K562 (cell line): ENCODE data around the gene CCDC50. TPM values are rescaled to one million over a fixed set of nuclear protein-coding genes. Genes with fewer than 3 reads are reported as not detected.

Experiments used
- ATAC-seq: fragments of 200-7000 bp; cut with Tn5 transposase; 3 replicates; pipeline ENCODE4 v1.9.1; 2020; ENCODE audit warnings: moderate library complexity
- BruUV-seq: library from RNA; stranded (reverse); fragments of 400-500 nt; replicated peaks from 2 replicates; lab custom pipeline; 2021; lab: Mats Ljungman, UMichigan
- CTCF ChIA-PET: fragments of 300-600 bp; formaldehyde crosslinking; extraction: SDS; loops from one replicate; lab custom pipeline; 2021; ENCODE audit warnings: low intra/inter-chr PET ratio; lab: Yijun Ruan, JAX
- POLR2A ChIA-PET: fragments of 300-600, 350-650 bp; sonication (Branson Sonifier 250); formaldehyde crosslinking; extraction: SDS; loops from one replicate; lab custom pipeline; 2021; ENCODE audit warnings: antibody characterized with exemption, inconsistent platforms; lab: Yijun Ruan, JAX
- DNase-seq, 4 experiments: peaks; one replicate each; pipeline versions ENCODE4 v3.0.0 to v3.0.0-alpha.2; 2011 to 2018; ENCODE audit warnings: low spot score in 3 of 4, mixed read lengths in 3 of 4; ENCODE audit errors: extremely low read depth in 1 of 4
- FAIRE-seq: peaks from 2 replicates; lab custom pipeline; 2011; peaks lifted over from hg19 to GRCh38; lab: Jason Lieb, UNC
- H2AFZ ChIP-seq: 2 replicates; pipeline ENCODE4 v1.6.0; 2011; ENCODE audit warnings: low read depth, low read length, control low read depth, inconsistent platforms
- H3K27ac ChIP-seq: fragments of 200-600 bp; 3 replicates; pipeline ENCODE4 v1.8.0; 2011; ENCODE audit warnings: low read depth, mild to moderate bottlenecking, control low read depth, inconsistent platforms, low read length, moderate library complexity, mixed read lengths; ENCODE audit errors: extremely low read depth
- H3K27me3 ChIP-seq, 2 experiments: fragments of 300-600 bp in 1 of 2; 2 replicates in 1 of 2; 3 replicates in 1 of 2; pipeline versions ENCODE4 v1.6.0 to v1.8.0; 2011; ENCODE audit warnings: inconsistent platforms in 2 of 2, low read length in 2 of 2, mild to moderate bottlenecking in 1 of 2, mixed read lengths in 1 of 2, moderate library complexity in 1 of 2; ENCODE audit not compliant: control insufficient read depth in 2 of 2, insufficient read depth in 2 of 2
- H3K36me3 ChIP-seq: fragments of 300-600 bp; 3 replicates; pipeline ENCODE4 v1.8.0; 2011; ENCODE audit warnings: mild to moderate bottlenecking, low read length, inconsistent platforms; ENCODE audit not compliant: control insufficient read depth, insufficient read depth
- H3K4me1 ChIP-seq, 2 experiments: fragments of 200-600 bp in 1 of 2; replicated peaks in 1 of 2; 2 replicates in 1 of 2; 3 replicates in 1 of 2; pipeline versions ENCODE4 v1.5.1 to v1.8.0; 2011; ENCODE audit warnings: inconsistent platforms in 2 of 2, low read length in 2 of 2, mild to moderate bottlenecking in 1 of 2, mixed read lengths in 1 of 2, moderate library complexity in 1 of 2; ENCODE audit not compliant: control insufficient read depth in 2 of 2, insufficient read depth in 2 of 2
- H3K4me2 ChIP-seq: 2 replicates; pipeline ENCODE4 v1.6.1; 2011; ENCODE audit warnings: low read length, control low read depth, inconsistent platforms, mixed read lengths; ENCODE audit not compliant: insufficient read depth
- H3K4me3 ChIP-seq: fragments of 200-600 bp; sonication (generic), shearing (Covaris generic); 2 replicates; pipeline ENCODE4 v1.5.1; 2016; ENCODE audit warnings: control low read depth, inconsistent platforms
- H3K79me2 ChIP-seq: fragments of 200-600 bp; 3 replicates; pipeline ENCODE4 v1.8.0; 2011; ENCODE audit warnings: low read length, inconsistent platforms; ENCODE audit not compliant: control insufficient read depth, insufficient read depth
- H3K9ac ChIP-seq, 2 experiments: 2 replicates each; pipeline versions ENCODE4 v1.6.0 to v1.6.1; 2011; ENCODE audit warnings: low read depth in 2 of 2, low read length in 2 of 2, control low read depth in 1 of 2, inconsistent platforms in 1 of 2, mild to moderate bottlenecking in 1 of 2, mixed read lengths in 1 of 2; ENCODE audit not compliant: insufficient read depth in 1 of 2
- H3K9me1 ChIP-seq: one replicate; pipeline ENCODE4 v1.6.0; 2011; ENCODE audit warnings: inconsistent platforms, mild to moderate bottlenecking, low read length, moderate library complexity; ENCODE audit not compliant: control insufficient read depth, insufficient read depth
- H3K9me3 ChIP-seq: replicated peaks from 2 replicates; pipeline ENCODE4 v1.5.1; 2011; ENCODE audit warnings: low read depth, low read length, inconsistent platforms; ENCODE audit not compliant: control insufficient read depth, insufficient read depth
- H4K20me1 ChIP-seq: replicated peaks from 2 replicates; pipeline ENCODE4 v1.6.1; 2011; ENCODE audit warnings: low read length, inconsistent platforms, mixed read lengths; ENCODE audit not compliant: control insufficient read depth, insufficient read depth
- DPF2 ChIP-seq: fragments of 450-650 bp; IDR thresholded peaks from 2 replicates; pipeline ENCODE4 v1.6.1; 2016
- ESRRB ChIP-seq: fragments of 250-450 bp; sonication (Bioruptor Pico); IDR thresholded peaks from 2 replicates; pipeline ENCODE4 v1.5.0; 2020; ENCODE audit warnings: mild to moderate bottlenecking, moderate library complexity, borderline replicate concordance
- FOXP1 ChIP-seq: sonication (generic); formaldehyde crosslinking; IDR thresholded peaks from 2 replicates; pipeline ENCODE4 v1.8.0; 2022; ENCODE audit warnings: mild to moderate bottlenecking, missing genetic modification reagents
- HMG20B ChIP-seq: fragments of 250-450 bp; sonication (Bioruptor Pico); IDR thresholded peaks from 2 replicates; pipeline ENCODE4 v1.5.0; 2021; ENCODE audit warnings: mild to moderate bottlenecking
- JUND ChIP-seq, 2 experiments: IDR thresholded peaks; 2 replicates in 1 of 2; 3 replicates in 1 of 2; pipeline ENCODE4 v1.6.1; 2011; ENCODE audit warnings: borderline replicate concordance in 2 of 2, low read depth in 2 of 2, low read length in 2 of 2, improper control_type of control experiment in 1 of 2, missing biosample characterization in 1 of 2, missing genetic modification characterization in 1 of 2, missing genetic modification reagents in 1 of 2
- KLF16 ChIP-seq: IDR thresholded peaks from 2 replicates; pipeline ENCODE4 v1.6.1; 2016; ENCODE audit warnings: antibody characterized with exemption
- NCOA2 ChIP-seq, 2 experiments: fragments of 450-650 bp; IDR thresholded peaks; 2 replicates each; pipeline ENCODE4 v1.6.1; 2018; ENCODE audit warnings: mild to moderate bottlenecking in 2 of 2, moderate library complexity in 1 of 2; ENCODE audit not compliant: partially characterized antibody in 2 of 2
- NFE2L1 ChIP-seq: fragments of 450-650 bp; IDR thresholded peaks from 2 replicates; pipeline ENCODE4 v1.6.1; 2016; ENCODE audit warnings: missing genetic modification characterization, low read depth, mild to moderate bottlenecking, missing compliant biosample characterization, moderate library complexity, borderline replicate concordance
- NRF1 ChIP-seq, 2 experiments: fragments of 450-650 bp; IDR thresholded peaks in 1 of 2; conservative IDR thresholded peaks in 1 of 2; 2 replicates each; pipeline ENCODE4 v1.6.1; 2014; ENCODE audit warnings: mild to moderate bottlenecking in 2 of 2
- RBM17 ChIP-seq: fragments of 200-400 bp; formaldehyde crosslinking; IDR thresholded peaks from 2 replicates; pipeline ENCODE4 v1.6.1; 2017; ENCODE audit warnings: low read depth, mild to moderate bottlenecking, low read length, borderline replicate concordance
- RHOXF2B ChIP-seq: fragments of 250-450 bp; sonication (Bioruptor Pico); conservative IDR thresholded peaks from 2 replicates; pipeline ENCODE4 v1.5.1; 2021
- TFAM ChIP-seq: fragments of 250-450 bp; sonication (Bioruptor Pico); conservative IDR thresholded peaks from 2 replicates; pipeline ENCODE4 v1.5.0; 2021; ENCODE audit warnings: mild to moderate bottlenecking, moderate library complexity
- ZKSCAN8 ChIP-seq: fragments of 200-800 bp; sonication (Bioruptor generic); IDR thresholded peaks from 2 replicates; pipeline ENCODE4 v1.6.1; 2016; ENCODE audit warnings: missing genetic modification characterization, missing compliant biosample characterization
- ZNF263 ChIP-seq: sonication (generic); formaldehyde crosslinking; IDR thresholded peaks from 2 replicates; pipeline ENCODE4 v1.8.0; 2022; ENCODE audit warnings: mild to moderate bottlenecking, missing genetic modification reagents, borderline replicate concordance
- ZNF384 ChIP-seq: IDR thresholded peaks from 2 replicates; pipeline ENCODE4 v1.6.1; 2012; ENCODE audit warnings: low read depth, low read length, improper control_type of control experiment
- WGBS: fragments of 100-300 bp; shearing (Covaris generic); methylation state at CpG from one replicate; pipeline ENCODE4 v1.1.6; 2016; ENCODE audit warnings: low coverage, mixed read lengths; ENCODE audit not compliant: insufficient coverage; ENCODE audit errors: missing lambda C conversion rate; 5-methylcytosine and 5-hydroxymethylcytosine counted together
- in situ Hi-C: fragments of 300-500 bp; cut with MboI; formaldehyde crosslinking; loops from 4 replicates; pipeline ENCODE4 v1.15.0; 2018; ENCODE audit warnings: inconsistent platforms, mixed read lengths
- intact Hi-C: fragments of 100-400 bp; cut with micrococcal nuclease; formaldehyde crosslinking; loops from 2 replicates; pipeline ENCODE4 v1.14.2; 2022
- polyA plus RNA-seq, 8 experiments: library from polyadenylated mRNA; depleted of rRNA in 4 of 8; stranded (reverse) in 5 of 8; unstranded in 3 of 8; fragments of >200 nt; fragmentation: Nextera tagmentation in 2 of 8; fragmentation: Illumina TruSeq in 1 of 8; extraction: Ambion mirVana in 2 of 8; extraction: Trizol in 1 of 8; gene quantifications; 2 replicates each; pipeline versions ENCODE4 v1.2.1 to v1.2.3, GENCODE V29; 2011 to 2014; ENCODE audit warnings: inconsistent platforms in 1 of 8, missing spikeins in 1 of 8
- total RNA-seq, 7 experiments: library from RNA; depleted of rRNA in 6 of 7; stranded (reverse); fragments of >200 nt in 6 of 7; fragmentation: Illumina TruSeq in 2 of 7; extraction: Trizol in 2 of 7; gene quantifications; 2 replicates each; pipeline versions ENCODE4 v1.2.1 to v1.2.3, GENCODE V29; 2011 to 2021; ENCODE audit warnings: low replicate concordance in 1 of 7
- TF ChIP-seq, protein P1 (sequence below), 2 experiments: fragments of 150-350 bp in 1 of 2; IDR thresholded peaks; 2 replicates each; pipeline ENCODE4 v1.6.1; 2012 to 2016; ENCODE audit warnings: low read depth in 2 of 2, low read length in 2 of 2, mild to moderate bottlenecking in 1 of 2, moderate library complexity in 1 of 2

Gene CCDC50
- total and polyA plus RNA-seq, 9 of the 15 experiments (the other 6 are each of a cell fraction or from before 2014, with no cell fraction given), result 8.4 to 63.4 (median 40.4) TPM

DNA sequence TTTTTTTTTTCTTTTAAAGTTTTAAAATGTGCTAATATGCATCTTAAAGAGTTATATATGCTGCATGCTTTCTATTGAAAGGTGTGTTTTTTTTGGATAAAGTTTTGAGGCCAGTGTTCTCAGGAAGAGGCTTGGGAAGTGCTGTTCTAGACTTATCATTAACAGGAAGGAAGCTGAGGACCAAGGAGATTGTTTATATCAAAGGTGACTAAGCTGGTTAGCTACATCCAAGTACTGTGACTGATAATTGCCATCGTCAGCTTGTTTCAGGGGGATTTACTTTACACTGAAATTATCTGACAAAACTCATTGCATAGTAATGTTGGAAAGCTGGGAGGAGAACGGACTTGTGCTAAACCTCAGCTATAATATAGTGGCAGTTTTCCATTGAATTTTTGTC lies 37.5 kb downstream of the CCDC50 start (continued):
- no peak for TF ChIP-seq ZKSCAN8
- TF ChIP-seq NCOA2 (IDR thresholded peaks at IDR 0.05; ENCODE audit: partially characterized antibody in 2 of 2), result no peak

DNA sequence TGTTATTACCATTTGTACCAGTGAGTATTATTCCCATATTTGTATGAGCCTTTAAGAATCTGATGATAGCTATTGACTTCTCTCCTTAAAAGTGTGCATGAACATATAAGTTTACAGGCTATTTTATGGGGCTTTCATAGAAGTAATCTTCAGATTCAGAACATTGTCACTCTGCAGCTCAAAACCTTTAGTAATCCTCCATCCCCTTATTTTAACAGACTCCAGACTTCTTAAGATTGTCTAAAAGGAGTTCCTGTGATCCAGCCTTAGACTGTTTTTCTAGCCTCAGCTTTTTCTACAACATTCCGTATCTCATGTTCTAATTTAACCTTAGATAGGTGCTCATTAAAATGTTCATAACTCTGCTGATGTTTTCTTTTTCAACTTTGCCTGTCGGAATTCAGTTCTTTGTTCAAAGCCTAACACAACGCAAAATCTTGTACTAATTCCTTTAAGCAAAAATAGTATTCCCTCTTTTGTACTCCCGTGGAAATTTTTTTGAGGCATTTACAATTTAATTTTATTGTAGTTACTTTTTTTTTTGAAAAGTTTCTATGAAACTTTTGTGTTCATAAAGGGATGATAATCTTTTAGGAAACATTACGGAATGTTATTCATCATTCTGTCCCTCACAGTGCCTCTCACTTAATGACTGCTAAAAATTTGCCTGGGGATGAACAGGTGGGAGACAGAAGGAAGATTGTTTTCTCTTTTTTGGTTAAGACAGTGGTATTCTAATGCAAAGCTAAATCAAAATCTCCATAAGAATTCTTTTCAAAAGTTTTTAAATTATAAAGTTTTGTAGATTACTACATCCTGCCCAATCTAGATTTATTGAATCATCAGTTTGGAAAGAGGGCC lies 39.8 kb downstream of the CCDC50 start:
- CTCF ChIA-PET, result no interaction called here
- Histone ChIP-seq H3K36me3 (peaks cover 37% of the 10 kb centered on the region; the same call in 2 of the 3 replicates), H3K79me2 (no peaks in the 10 kb centered on the region), H3K4me2 (no peak overlapping the region), H3K4me1 (peaks cover 0 to 4% of the 10 kb centered on the region in 2 experiments; a peak in 2 of 5 replicates), H3K27ac (no peak overlapping the region), H3K9me1 (no peaks in the 10 kb centered on the region), H3K27me3 (no peaks in the 10 kb centered on the region), H3K9ac (no peak overlapping the region), H4K20me1 (no peaks in the 10 kb centered on the region), H2AFZ (no peak overlapping the region), H3K4me3 (no peak overlapping the region), H3K9me3 (no peaks in the 10 kb centered on the region)
- intact Hi-C loops (loop anchor here (5.0 kb wide), 1 partner anchor 37 kb away; the partner anchor contains the start of gene UTS2B), in situ Hi-C loops (no loop called here)
- WGBS, result 65% methylated on average over 5 of the region's 5 CpGs
- FAIRE-seq (no peak), DNase-seq (no peak), ATAC-seq (no peak)
- POLR2A ChIA-PET, result no interaction called here
- no TSS peak for BruUV-seq
- TF ChIP-seq DPF2 (no peak), NRF1 (conservative IDR thresholded peaks at IDR 0.05 in 1 of 2, IDR thresholded peaks at IDR 0.05 in 1 of 2) (no peak), ZNF263 (CRISPR knock-in tag) (no peak), FOXP1 (CRISPR knock-in tag) (no peak), ESRRB (CRISPR knock-in tag) (no peak), KLF16 (no peak), RBM17 (no peak), NFE2L1 (tag) (no peak), JUND (IDR thresholded peaks at IDR 0.05; ENCODE audit: borderline replicate concordance, low read depth, low read length) (no peak), JUND (tag; IDR thresholded peaks at IDR 0.05; ENCODE audit: borderline replicate concordance, low read depth, low read length) (no peak), HMG20B (CRISPR knock-in tag) (no peak), TFAM (CRISPR knock-in tag) (no peak), RHOXF2B (CRISPR knock-in tag) (no peak), ZNF384 (no peak)
- TF ChIP-seq, protein P1, sequence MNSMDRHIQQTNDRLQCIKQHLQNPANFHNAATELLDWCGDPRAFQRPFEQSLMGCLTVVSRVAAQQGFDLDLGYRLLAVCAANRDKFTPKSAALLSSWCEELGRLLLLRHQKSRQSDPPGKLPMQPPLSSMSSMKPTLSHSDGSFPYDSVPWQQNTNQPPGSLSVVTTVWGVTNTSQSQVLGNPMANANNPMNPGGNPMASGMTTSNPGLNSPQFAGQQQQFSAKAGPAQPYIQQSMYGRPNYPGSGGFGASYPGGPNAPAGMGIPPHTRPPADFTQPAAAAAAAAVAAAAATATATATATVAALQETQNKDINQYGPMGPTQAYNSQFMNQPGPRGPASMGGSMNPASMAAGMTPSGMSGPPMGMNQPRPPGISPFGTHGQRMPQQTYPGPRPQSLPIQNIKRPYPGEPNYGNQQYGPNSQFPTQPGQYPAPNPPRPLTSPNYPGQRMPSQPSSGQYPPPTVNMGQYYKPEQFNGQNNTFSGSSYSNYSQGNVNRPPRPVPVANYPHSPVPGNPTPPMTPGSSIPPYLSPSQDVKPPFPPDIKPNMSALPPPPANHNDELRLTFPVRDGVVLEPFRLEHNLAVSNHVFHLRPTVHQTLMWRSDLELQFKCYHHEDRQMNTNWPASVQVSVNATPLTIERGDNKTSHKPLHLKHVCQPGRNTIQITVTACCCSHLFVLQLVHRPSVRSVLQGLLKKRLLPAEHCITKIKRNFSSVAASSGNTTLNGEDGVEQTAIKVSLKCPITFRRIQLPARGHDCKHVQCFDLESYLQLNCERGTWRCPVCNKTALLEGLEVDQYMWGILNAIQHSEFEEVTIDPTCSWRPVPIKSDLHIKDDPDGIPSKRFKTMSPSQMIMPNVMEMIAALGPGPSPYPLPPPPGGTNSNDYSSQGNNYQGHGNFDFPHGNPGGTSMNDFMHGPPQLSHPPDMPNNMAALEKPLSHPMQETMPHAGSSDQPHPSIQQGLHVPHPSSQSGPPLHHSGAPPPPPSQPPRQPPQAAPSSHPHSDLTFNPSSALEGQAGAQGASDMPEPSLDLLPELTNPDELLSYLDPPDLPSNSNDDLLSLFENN (IDR thresholded peaks at IDR 0.05; ENCODE audit: low read depth in 2 of 2, low read length in 2 of 2), result no peak
